ENCODE measurements around the gene CRTC3.
A peak's percentile ranks its signal among the peaks of the same experiment; 100 is the strongest.

Gene CRTC3

GRCh38 chr15:90520365-90520764 is 9.4 kb upstream of the CRTC3 start:
- no peak for DNase-seq

- DNase-seq: peak; percentile 11
These were observed 6.3 kb upstream of the CRTC3 start for GRCh38 chr15:90523373-90523772.

GRCh38 chr15:90524018-90524803 is 5.5 kb upstream of the CRTC3 start:
- DNase-seq: peak; percentile 40

- DNase-seq: no peak
These were observed 732 bp upstream of the CRTC3 start for GRCh38 chr15:90529011-90529370.

GRCh38 chr15:90530250-90531051 is 728 bp downstream of the CRTC3 start:
- DNase-seq: peak; percentile 47

GRCh38 chr15:90531147-90531546 is 1.4 kb downstream of the CRTC3 start:
- no peak for DNase-seq

- no peak for DNase-seq
These were observed 5.5 kb downstream of the CRTC3 start for GRCh38 chr15:90535254-90535653.

- no peak for DNase-seq
These were observed 10.1 kb downstream of the CRTC3 start for GRCh38 chr15:90539789-90540188.

GRCh38 chr15:90540768-90541167 is 11.0 kb downstream of the CRTC3 start:
- no peak for DNase-seq

- DNase-seq: peak; percentile 36
These were observed 15.4 kb downstream of the CRTC3 start for GRCh38 chr15:90545095-90545494.

GRCh38 chr15:90547540-90547939 is 17.8 kb downstream of the CRTC3 start:
- DNase-seq: no peak

- no peak for DNase-seq
These were observed 21.2 kb downstream of the CRTC3 start for GRCh38 chr15:90550919-90551318.

- DNase-seq: peak; percentile 88
These were observed 22.6 kb downstream of the CRTC3 start for GRCh38 chr15:90552162-90552928.

- DNase-seq: no peak
These were observed 23.1 kb downstream of the CRTC3 start for GRCh38 chr15:90552929-90553211.

- DNase-seq: peak; percentile 87
These were observed 23.6 kb downstream of the CRTC3 start for GRCh38 chr15:90553248-90553745.

- DNase-seq: peak; percentile 55
These were observed 27.7 kb downstream of the CRTC3 start for GRCh38 chr15:90557186-90558084.

GRCh38 chr15:90558171-90558573 is 28.4 kb downstream of the CRTC3 start:
- no peak for DNase-seq

- DNase-seq: no peak
These were observed 29.4 kb downstream of the CRTC3 start for GRCh38 chr15:90559119-90559518.

- peak; percentile 98 for DNase-seq
These were observed 30.6 kb downstream of the CRTC3 start for GRCh38 chr15:90560229-90560776.

GRCh38 chr15:90561344-90562244 is 31.9 kb downstream of the CRTC3 start:
- DNase-seq: no peak

- DNase-seq: no peak
These were observed 32.9 kb downstream of the CRTC3 start for GRCh38 chr15:90562669-90563068.
